HG03103 (cell line): ENCODE measurements around the gene GALNT12.

Source experiments
- ATAC-seq: cut with Tn5 transposase; IDR thresholded peaks from one replicate; pipeline ENCODE4 v1.9.1; 2021; ENCODE audit warnings: low read depth; ENCODE audit not compliant: unreplicated experiment

Gene GALNT12

GRCh38 chr9:98875536-98875935, 68.1 kb downstream of the GALNT12 start:
- ATAC-seq: no peak

GRCh38 chr9:98877311-98877710, 69.8 kb downstream of the GALNT12 start:
- ATAC-seq: no peak

GRCh38 chr9:98879094-98879962, 71.9 kb downstream of the GALNT12 start:
- no peak for ATAC-seq

- no peak for ATAC-seq
Observed at GRCh38 chr9:98879963-98880310, 72.5 kb downstream of the GALNT12 start.

- no peak for ATAC-seq
Observed at GRCh38 chr9:98880311-98881015, 73.0 kb downstream of the GALNT12 start.

GRCh38 chr9:98881356-98881755, 73.9 kb downstream of the GALNT12 start:
- no peak for ATAC-seq

- no peak for ATAC-seq
Observed at GRCh38 chr9:98881836-98882568, 74.5 kb downstream of the GALNT12 start.

- no peak for ATAC-seq
Observed at GRCh38 chr9:98882569-98882923, 75.1 kb downstream of the GALNT12 start.

GRCh38 chr9:98883276-98883675, 75.8 kb downstream of the GALNT12 start:
- ATAC-seq: no peak

GRCh38 chr9:98884849-98885248, 77.4 kb downstream of the GALNT12 start:
- no peak for ATAC-seq

- ATAC-seq: no peak
Observed at GRCh38 chr9:98885575-98886295, 78.3 kb downstream of the GALNT12 start.

- no peak for ATAC-seq
Observed at GRCh38 chr9:98886691-98887229, 79.3 kb downstream of the GALNT12 start.

GRCh38 chr9:98887918-98888510, 80.5 kb downstream of the GALNT12 start:
- no peak for ATAC-seq

GRCh38 chr9:98888801-98889421, 81.4 kb downstream of the GALNT12 start:
- ATAC-seq: no peak

- ATAC-seq: no peak
Observed at GRCh38 chr9:98890256-98890655, 82.8 kb downstream of the GALNT12 start.

GRCh38 chr9:98892288-98892687, 84.8 kb downstream of the GALNT12 start:
- ATAC-seq: no peak

GRCh38 chr9:98892690-98893089, 85.2 kb downstream of the GALNT12 start:
- no peak for ATAC-seq

GRCh38 chr9:98894171-98894570, 86.7 kb downstream of the GALNT12 start:
- no peak for ATAC-seq

GRCh38 chr9:98894761-98895160, 87.3 kb downstream of the GALNT12 start:
- ATAC-seq: no peak

GRCh38 chr9:98896632-98897031, 89.2 kb downstream of the GALNT12 start:
- no peak for ATAC-seq
